Memory B cell (primary cell): ENCODE results near the gene RSRC1.
"Not testable (repeated sequence)": the region's sequence is repeated elsewhere in the genome, so short reads cannot be mapped to it uniquely, and the experiment has no call there.

Experiments used
- ATAC-seq: fragments of 150-1000 bp; cut with Tn5 transposase; 2 replicates; pipeline ENCODE4 v1.10.0; 2021; ENCODE audit warnings: low read depth, mild to moderate bottlenecking, moderate library complexity
- DNase-seq, 2 donors: peaks; one replicate each; pipeline ENCODE4 v3.0.0; 2022; ENCODE audit warnings: low spot score in 2 of 2
- H3K27ac Mint-ChIP-seq: one replicate; pipeline ENCODE4 v1.8.0; 2022; ENCODE audit warnings: mild to moderate bottlenecking, moderate library complexity, mixed read lengths
- H3K27me3 Mint-ChIP-seq: one replicate; pipeline ENCODE4 v1.8.0; 2022; ENCODE audit warnings: mixed read lengths
- H3K36me3 Mint-ChIP-seq: one replicate; pipeline ENCODE4 v1.8.0; 2022; ENCODE audit warnings: mild to moderate bottlenecking, mixed read lengths
- H3K4me1 Mint-ChIP-seq: one replicate; pipeline ENCODE4 v1.8.0; 2022; ENCODE audit warnings: mixed read lengths
- H3K4me3 Mint-ChIP-seq: one replicate; pipeline ENCODE4 v1.8.0; 2022; ENCODE audit warnings: mild to moderate bottlenecking, moderate library complexity, mixed read lengths
- H3K9me3 Mint-ChIP-seq: one replicate; pipeline ENCODE4 v1.8.0; 2022; ENCODE audit warnings: mixed read lengths

The RSRC1 gene

DNA sequence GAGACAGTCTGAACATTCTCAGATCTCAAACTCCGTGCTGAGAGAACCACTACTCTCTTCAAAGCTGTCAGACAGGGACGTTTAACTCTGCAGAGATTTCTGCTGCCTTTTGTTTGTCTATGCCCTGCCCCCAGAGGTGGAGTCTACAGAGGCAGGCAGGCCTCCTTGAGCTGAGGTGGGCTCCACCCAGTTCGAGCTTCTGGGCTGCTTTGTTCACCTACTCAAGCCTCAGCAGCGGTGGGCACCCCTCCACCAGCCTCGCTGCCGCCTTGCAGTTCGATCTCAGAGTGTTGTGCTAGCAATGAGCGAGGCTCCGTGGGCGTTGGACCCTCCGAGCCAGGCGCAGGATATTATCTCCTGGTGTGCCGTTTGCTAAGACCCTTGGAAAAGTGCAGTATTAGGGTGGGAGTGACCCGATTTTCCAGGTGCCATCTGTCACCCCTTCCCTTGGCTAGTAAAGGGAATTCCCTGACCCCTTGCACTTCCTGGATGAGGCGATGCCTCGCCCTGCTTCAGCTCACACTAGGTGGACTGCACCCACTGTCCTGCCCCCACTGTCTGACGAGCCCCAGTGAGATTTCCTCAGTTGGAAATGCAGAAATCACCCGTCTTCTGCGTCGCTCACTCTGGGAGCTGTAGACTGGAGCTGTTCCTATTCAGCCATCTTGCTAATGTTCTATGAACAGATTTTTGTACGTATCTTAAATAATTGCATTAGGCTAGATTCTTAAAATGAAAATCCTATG lies 220.0 kb downstream of the RSRC1 start:
- ATAC-seq, H3K9me3 Mint-ChIP-seq, H3K27ac Mint-ChIP-seq, DNase-seq, H3K4me1 Mint-ChIP-seq, H3K4me3 Mint-ChIP-seq, H3K27me3 Mint-ChIP-seq: not testable (repeated sequence)
- H3K36me3 Mint-ChIP-seq: peaks cover 30% of the 10 kb centered on the region

DNA sequence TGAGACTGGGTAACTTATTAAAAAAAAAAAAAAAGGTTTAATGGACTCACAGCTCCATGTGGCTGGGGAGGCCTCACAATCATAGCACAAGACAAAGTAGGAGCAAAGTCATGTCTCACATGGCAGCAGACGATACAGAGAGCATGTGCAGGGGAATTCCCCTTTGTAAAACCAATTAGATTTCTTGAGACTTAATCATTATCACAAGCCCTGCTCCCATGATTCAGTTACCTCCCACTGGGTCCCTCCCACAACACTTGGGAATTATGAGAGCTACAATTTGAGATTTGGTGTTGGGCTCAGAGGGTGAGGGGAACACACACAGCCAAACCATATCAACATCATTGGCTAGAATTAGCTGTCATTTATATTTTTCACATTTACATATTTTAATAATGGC lies 221.0 kb downstream of the RSRC1 start:
- DNase-seq: no peak
- Mint-ChIP-seq H3K9me3 (peaks cover 5% of the 10 kb centered on the region), H3K4me1 (peaks cover 7% of the 10 kb centered on the region), H3K27me3 (no peaks in the 10 kb centered on the region), H3K4me3 (no peak overlapping the region), H3K27ac (no peak overlapping the region), H3K36me3 (peaks cover 29% of the 10 kb centered on the region)
- ATAC-seq: no peak

DNA sequence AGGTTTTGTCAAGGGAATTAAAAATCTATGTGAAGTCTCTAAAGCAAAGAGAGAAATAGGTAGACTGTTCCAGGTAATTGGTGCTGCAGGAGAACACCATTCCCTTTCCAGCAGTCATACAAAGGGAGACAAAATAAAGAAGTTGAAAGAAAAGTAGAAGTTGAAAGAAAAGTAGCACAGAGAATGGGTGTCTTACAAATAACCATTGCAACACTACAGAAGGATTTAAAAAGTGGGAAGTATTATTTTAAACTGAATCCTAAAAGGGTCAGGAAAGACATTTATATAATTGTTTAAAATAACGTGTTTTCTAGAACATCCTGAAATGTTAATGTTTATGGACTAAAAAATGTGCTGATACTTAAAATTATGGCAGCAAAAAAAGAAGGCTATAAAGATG lies 223.8 kb downstream of the RSRC1 start:
- no peak overlapping the region for H3K27ac Mint-ChIP-seq
- peaks cover 28% of the 10 kb centered on the region for H3K36me3 Mint-ChIP-seq
- peaks cover 2% of the 10 kb centered on the region for H3K4me1 Mint-ChIP-seq
- DNase-seq: no peak
- H3K9me3 Mint-ChIP-seq: peaks cover 2% of the 10 kb centered on the region
- H3K4me3 Mint-ChIP-seq: no peak overlapping the region
- ATAC-seq: no peak
- no peaks in the 10 kb centered on the region for H3K27me3 Mint-ChIP-seq

DNA sequence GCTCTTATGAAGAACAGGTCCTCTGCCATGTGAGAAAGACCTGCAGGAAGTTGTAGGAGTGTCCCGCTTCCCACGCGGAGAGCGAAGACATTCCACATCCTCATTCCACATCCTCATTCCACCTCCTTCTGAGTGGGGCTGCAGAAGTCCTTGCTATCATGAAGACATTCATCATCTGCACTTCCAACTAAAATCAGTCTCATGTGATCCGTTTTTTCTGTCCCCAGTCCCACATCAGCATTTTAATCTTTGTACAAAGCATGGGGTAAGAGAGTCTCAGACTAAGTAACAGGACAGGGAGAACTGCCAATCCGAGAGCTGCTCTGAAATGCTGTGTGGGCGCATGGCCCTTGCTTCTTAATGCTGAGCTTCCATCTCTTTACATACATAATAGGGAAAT lies 227.2 kb downstream of the RSRC1 start:
- H3K4me3 Mint-ChIP-seq: no peak overlapping the region
- H3K27ac Mint-ChIP-seq: no peak overlapping the region
- H3K4me1 Mint-ChIP-seq: no peaks in the 10 kb centered on the region
- H3K9me3 Mint-ChIP-seq: peaks cover 6% of the 10 kb centered on the region
- DNase-seq (no peak), ATAC-seq (no peak)
- H3K36me3 Mint-ChIP-seq: peaks cover 29% of the 10 kb centered on the region
- no peaks in the 10 kb centered on the region for H3K27me3 Mint-ChIP-seq

DNA sequence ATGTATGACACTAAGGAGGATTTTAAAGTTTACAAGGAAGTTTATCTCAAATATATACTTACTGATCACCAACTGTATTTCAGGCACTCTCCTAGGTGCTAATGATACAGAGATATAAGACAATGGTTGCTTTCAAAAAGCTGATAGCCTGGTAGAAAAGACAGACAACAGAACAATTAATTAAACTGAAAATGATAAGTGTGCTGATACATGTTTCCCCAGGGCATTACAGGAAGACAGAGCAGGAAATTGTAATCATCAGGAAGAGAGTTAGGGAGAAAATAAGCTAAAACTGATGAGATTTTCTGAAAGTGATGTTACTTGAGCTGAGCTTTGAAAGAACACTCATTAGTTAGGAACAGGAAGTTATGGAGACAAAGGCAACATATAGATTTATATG lies 229.7 kb downstream of the RSRC1 start:
- Mint-ChIP-seq H3K36me3 (peaks cover 34% of the 10 kb centered on the region), H3K27me3 (no peaks in the 10 kb centered on the region), H3K9me3 (peaks cover 8% of the 10 kb centered on the region), H3K4me1 (no peaks in the 10 kb centered on the region), H3K27ac (no peak overlapping the region), H3K4me3 (no peak overlapping the region)
- ATAC-seq (no peak), DNase-seq (no peak)

DNA sequence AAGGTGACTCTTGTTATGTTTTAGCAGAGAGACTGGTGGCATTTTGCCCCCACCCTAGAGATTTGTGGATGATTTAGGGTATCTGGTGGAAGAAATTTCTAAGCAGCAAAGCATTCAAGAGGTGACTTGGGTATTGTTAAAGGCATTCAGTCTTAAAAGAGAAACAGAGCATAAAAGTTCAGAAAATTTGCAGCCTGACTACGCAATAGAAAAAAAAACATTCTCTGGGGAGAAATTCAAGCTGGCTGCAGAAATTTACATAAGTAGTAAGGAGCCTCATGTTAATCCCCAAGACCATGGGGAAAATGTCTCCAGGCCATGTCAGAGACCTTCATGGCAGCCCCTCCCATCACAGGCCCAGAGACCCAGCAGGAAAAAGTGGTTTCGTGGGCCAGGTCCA lies 231.1 kb downstream of the RSRC1 start:
- not testable (repeated sequence) for H3K27ac Mint-ChIP-seq, H3K27me3 Mint-ChIP-seq, H3K4me1 Mint-ChIP-seq, DNase-seq, H3K4me3 Mint-ChIP-seq, H3K9me3 Mint-ChIP-seq, ATAC-seq
- H3K36me3 Mint-ChIP-seq: peaks cover 27% of the 10 kb centered on the region

DNA sequence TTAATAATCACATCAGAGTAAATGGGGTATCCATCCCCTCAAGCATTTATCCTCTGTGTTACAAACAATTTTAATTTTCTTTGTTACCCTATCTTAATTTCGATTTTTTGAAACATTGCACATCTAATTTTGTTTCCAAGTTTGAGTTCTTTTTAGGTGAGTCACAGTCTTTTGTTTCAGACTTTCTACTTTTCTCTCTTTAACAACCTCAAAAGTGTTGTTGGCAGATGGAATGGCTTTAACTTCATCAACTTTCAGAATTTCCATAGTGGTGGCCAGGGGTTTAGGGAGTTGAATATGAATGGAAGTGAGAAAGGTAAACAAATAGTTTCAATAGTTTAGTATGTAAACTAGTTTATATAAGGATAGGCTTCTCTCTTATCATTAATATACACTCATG lies 238.1 kb downstream of the RSRC1 start:
- Mint-ChIP-seq H3K9me3 (peaks cover 4% of the 10 kb centered on the region), H3K36me3 (peaks cover 11% of the 10 kb centered on the region), H3K27me3 (no peaks in the 10 kb centered on the region), H3K4me1 (peaks cover 4% of the 10 kb centered on the region), H3K27ac (no peak overlapping the region), H3K4me3 (no peak overlapping the region)
- ATAC-seq (no peak), DNase-seq (no peak)

DNA sequence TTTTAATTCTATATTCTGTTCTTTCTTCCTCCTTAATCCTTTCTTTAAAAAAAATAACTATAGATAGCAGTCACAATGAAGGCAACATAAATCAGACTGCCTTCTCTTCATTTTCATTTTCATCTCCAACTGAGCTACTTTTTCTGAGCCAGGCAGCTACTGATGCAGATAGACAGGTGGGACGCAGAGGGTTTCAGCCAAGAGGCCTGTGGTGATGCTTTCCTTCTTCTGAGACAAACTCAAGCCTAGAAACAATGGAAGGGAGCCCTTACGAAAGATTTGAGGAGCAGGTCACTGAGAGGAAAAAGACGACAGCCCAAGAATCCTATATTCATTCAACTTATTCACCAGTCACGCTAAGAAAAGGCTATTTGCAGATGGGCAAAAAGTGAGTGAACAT lies 241.1 kb downstream of the RSRC1 start:
- peaks cover 2% of the 10 kb centered on the region for H3K9me3 Mint-ChIP-seq
- no peak overlapping the region for H3K27ac Mint-ChIP-seq

DNA sequence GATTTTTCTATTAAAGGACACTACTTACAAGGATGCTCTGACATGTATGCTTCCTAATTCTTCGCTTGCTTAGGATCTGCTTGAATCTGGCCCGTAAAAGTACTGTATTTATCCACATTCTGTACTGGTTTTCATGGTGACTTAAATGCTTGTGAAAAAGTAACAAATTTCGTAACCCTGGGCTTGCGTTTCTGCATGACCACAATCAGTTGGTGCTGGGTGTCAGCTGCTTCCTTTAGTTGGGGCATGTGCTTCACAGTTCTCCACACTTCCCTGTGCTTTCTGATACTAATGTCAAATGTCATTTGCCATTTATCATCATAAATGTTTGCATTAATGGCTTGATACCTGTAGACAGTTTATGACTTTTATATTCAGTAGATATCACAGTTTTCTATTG lies 242.7 kb downstream of the RSRC1 start:
- no peak overlapping the region for H3K27ac Mint-ChIP-seq
- H3K36me3 Mint-ChIP-seq: peaks cover 4% of the 10 kb centered on the region
- H3K4me1 Mint-ChIP-seq: peaks cover 8% of the 10 kb centered on the region
- H3K27me3 Mint-ChIP-seq: no peaks in the 10 kb centered on the region
- no peaks in the 10 kb centered on the region for H3K9me3 Mint-ChIP-seq
- DNase-seq (no peak), ATAC-seq (no peak)
- no peak overlapping the region for H3K4me3 Mint-ChIP-seq

More for the DNA sequence above, 241.1 kb downstream of the RSRC1 start:
- no peak overlapping the region for H3K4me3 Mint-ChIP-seq
- peaks cover 6% of the 10 kb centered on the region for H3K4me1 Mint-ChIP-seq
- ATAC-seq (no peak), DNase-seq (no peak)
- no peaks in the 10 kb centered on the region for H3K27me3 Mint-ChIP-seq
- peaks cover 6% of the 10 kb centered on the region for H3K36me3 Mint-ChIP-seq

DNA sequence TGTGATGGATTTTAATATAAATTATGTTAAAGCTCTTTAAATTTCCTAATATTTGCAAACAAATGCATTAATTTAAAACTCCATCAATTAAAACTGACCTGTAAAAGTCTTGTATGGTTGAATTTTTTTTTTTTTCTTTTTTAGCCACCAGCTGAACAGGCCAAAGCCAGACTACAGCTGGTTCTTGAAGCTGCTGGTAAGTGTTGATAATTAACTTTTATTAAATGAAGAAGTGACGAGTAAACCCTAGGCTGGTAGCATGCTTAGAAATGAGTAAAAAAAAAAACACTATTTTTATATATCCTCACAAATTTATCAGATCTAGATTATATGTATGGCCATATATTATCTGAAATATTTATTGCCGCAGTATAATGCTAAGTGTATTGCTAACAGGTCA lies 244.8 kb downstream of the RSRC1 start:
- H3K9me3 Mint-ChIP-seq: peaks cover 2% of the 10 kb centered on the region
- no peak overlapping the region for H3K4me3 Mint-ChIP-seq
- H3K36me3 Mint-ChIP-seq: peaks cover 6% of the 10 kb centered on the region
- peaks cover 8% of the 10 kb centered on the region for H3K4me1 Mint-ChIP-seq
- no peaks in the 10 kb centered on the region for H3K27me3 Mint-ChIP-seq
- no peak for DNase-seq
- no peak for ATAC-seq
- H3K27ac Mint-ChIP-seq: no peak overlapping the region

DNA sequence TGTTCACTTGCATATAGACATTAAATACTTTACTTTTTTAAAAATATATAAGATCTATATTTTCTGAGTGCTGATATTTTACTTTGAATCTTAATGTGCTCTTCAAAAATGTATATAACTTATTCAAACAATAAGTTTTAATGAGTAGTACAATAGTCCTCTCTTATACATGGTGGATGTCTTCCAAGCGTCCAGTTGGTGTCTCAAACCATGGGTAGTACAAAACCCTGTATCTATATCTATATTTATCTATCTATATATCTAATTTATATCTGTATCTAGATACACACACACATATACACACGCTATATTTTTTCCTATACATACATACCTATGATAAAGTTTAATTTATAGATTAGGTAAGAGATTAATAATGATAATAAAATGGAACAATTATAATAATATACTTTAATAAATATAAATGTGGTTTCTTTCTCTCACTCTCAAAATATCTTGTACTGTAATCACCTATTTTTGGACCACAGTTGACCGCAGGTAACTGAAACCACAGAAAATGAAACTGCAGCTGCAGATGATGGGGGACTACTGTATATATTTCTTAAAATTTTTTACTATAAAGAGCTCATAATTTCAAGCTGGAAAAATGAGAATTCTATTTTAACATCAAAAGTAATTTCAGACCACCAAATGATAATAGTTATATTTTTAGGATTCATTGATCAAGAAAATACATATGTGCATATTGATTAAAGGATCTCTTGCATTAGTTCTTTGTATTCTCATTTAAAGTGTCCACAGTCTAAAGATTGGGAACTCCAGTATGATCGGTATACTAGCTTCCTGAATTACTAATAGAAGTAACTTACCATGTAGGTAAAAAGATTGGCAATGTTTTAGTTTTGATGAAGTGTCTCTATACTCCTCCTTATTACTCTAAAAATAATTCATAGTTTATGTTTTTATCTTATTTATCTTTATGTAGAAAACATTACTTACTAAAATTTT lies 246.0 kb downstream of the RSRC1 start:
- no peak overlapping the region for H3K27ac Mint-ChIP-seq
- H3K4me1 Mint-ChIP-seq: peaks cover 8% of the 10 kb centered on the region
- peaks cover 8% of the 10 kb centered on the region for H3K36me3 Mint-ChIP-seq
- H3K4me3 Mint-ChIP-seq: no peak overlapping the region
- H3K9me3 Mint-ChIP-seq: peaks cover 2% of the 10 kb centered on the region
- H3K27me3 Mint-ChIP-seq: no peaks in the 10 kb centered on the region
- DNase-seq (no peak), ATAC-seq (peak; percentile 53)

DNA sequence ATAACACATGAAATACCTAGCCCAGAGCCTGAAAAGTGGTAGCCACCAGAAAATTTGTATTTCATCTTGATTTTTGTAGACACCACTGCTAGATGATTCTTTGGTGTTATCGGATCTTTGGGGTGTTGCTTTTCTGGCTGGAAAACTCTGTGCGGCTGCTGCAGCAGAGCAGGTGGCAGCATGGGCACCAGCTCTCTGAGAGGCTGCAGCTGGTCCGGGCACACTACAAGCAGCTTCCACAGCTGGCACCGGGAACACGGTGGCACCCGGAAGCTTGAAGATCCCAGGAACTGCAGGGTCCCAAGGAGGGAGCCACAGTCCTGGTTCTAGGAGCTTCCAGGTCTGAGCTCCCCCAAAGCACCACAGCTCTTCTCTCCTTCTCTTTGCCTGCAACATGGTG lies 249.4 kb downstream of the RSRC1 start:
- Mint-ChIP-seq H3K4me1 (peaks cover 4% of the 10 kb centered on the region), H3K36me3 (peaks cover 15% of the 10 kb centered on the region), H3K9me3 (peaks cover 3% of the 10 kb centered on the region), H3K27me3 (no peaks in the 10 kb centered on the region), H3K27ac (no peak overlapping the region), H3K4me3 (no peak overlapping the region)
- ATAC-seq (no peak), DNase-seq (no peak)

DNA sequence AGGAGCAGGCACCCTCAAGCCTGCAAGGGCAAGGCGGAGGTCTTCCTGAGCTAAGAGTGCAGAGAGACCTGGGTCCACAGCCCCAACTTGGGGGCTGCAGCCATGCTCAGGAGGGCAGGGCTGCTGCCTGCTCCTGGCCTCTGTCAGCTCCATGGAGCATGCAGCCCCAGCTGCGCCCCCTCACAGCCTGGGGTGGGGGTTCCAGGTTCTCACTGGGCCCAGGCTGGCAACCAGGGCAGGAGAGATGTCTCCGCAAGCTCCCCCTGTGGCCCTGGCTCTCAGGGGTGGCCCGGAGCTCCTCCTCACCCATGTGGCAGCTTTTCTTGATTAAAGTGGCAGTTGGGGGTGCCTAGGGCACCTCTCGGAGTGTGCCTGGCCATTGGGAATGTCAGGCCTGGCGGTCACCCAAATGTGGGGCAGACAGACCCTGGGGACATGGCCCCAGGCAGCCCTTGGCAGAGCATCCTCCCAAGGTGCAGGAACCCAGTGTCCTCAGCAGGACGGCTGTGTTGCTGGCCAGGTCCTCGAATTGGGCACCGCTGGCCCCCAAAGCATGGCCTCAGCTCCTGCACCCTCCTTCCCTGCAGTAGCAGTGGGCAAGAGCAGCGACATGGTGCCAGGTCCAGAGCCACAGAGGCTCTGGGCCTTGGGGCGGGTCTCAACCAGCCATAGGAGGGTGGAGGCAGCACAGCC lies 251.0 kb downstream of the RSRC1 start:
- peaks cover 15% of the 10 kb centered on the region for H3K36me3 Mint-ChIP-seq
- peaks cover 3% of the 10 kb centered on the region for H3K9me3 Mint-ChIP-seq
- no peak for ATAC-seq
- H3K4me1 Mint-ChIP-seq: peaks cover 3% of the 10 kb centered on the region
- no peak overlapping the region for H3K27ac Mint-ChIP-seq
- no peak overlapping the region for H3K4me3 Mint-ChIP-seq
- no peak for DNase-seq
- H3K27me3 Mint-ChIP-seq: no peaks in the 10 kb centered on the region

DNA sequence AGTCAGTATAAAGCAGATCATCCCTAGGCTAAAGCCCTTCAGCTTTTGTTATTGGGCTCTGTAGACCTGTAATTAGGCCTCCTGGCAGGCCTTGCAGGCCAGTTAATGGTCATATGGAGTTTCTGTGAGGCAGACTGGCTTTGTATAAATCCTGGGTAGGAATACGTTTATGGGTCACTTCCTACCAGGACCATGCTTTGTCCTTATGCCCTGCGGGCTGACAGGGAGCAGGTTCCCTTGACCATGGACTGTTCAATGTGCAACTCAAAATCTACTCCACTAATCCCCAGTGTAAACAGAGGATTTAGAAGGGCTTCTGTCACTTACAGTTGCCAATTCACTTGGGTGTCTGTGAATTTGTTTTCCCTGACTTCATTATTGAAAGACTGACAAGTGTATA lies 258.4 kb downstream of the RSRC1 start:
- peaks cover 4% of the 10 kb centered on the region for H3K9me3 Mint-ChIP-seq
- H3K27me3 Mint-ChIP-seq: no peaks in the 10 kb centered on the region
- peaks cover 17% of the 10 kb centered on the region for H3K36me3 Mint-ChIP-seq
- no peaks in the 10 kb centered on the region for H3K4me1 Mint-ChIP-seq
- DNase-seq: no peak
- H3K4me3 Mint-ChIP-seq: no peak overlapping the region
- no peak overlapping the region for H3K27ac Mint-ChIP-seq
- no peak for ATAC-seq
